Right atrium auricular region (tissue), 2 donors: ENCODE results near the gene KCNMA1. TPM values are rescaled to one million over a fixed set of nuclear protein-coding genes. Genes with fewer than 3 reads are reported as not detected.

ENCODE experiments used
- DNase-seq: peaks from one replicate; pipeline ENCODE4 v3.0.0-alpha.2; 2019; ENCODE audit warnings: low spot score
- H3K27ac ChIP-seq, 2 donors: fragments of 200-600 bp; sonication (generic); 1 replicate in 1 of 2; 2 replicates in 1 of 2; pipeline ENCODE4 v1.5.1; 2016 to 2019
- H3K27me3 ChIP-seq, 2 donors: fragments of 200-600 bp; sonication (generic); one replicate each; pipeline versions ENCODE4 v1.5.1 to v1.6.0; 2017 to 2019
- H3K36me3 ChIP-seq: fragments of 200-600 bp; sonication (generic); one replicate; pipeline ENCODE4 v1.5.1; 2016
- H3K4me1 ChIP-seq, 2 donors: fragments of 200-600 bp; sonication (generic); one replicate each; pipeline versions ENCODE4 v1.5.1 to v1.6.0; 2017 to 2019
- H3K4me3 ChIP-seq, 2 donors: fragments of 200-600 bp; sonication (generic); 1 replicate in 1 of 2; 2 replicates in 1 of 2; pipeline ENCODE4 v1.5.1; 2017 to 2019; ENCODE audit warnings: mild to moderate bottlenecking in 1 of 2, moderate library complexity in 1 of 2
- H3K9me3 ChIP-seq, 2 donors: fragments of 200-600 bp; sonication (generic); one replicate each; pipeline ENCODE4 v1.5.1; 2019
- CTCF ChIP-seq, 2 donors: fragments of 200-600 bp; sonication (generic); IDR thresholded peaks; one replicate each; pipeline ENCODE4 v1.5.1; 2019; ENCODE audit warnings: antibody characterized with exemption in 2 of 2
- total RNA-seq, 2 donors: library from RNA; depleted of rRNA; stranded (reverse); fragments of >200 nt; gene quantifications; one replicate each; pipeline ENCODE4 v1.1.0, GENCODE V29; 2016

KCNMA1 gene
- total RNA-seq, 2 donors from 2014 or later: 2.3 to 3.5 TPM

GRCh38 chr10:77320971-77321471 is 316.6 kb downstream of the KCNMA1 start:
- no peaks in the 10 kb centered on the region for H3K9me3 ChIP-seq
- no peak overlapping the region for H3K4me3 ChIP-seq
- H3K27me3 ChIP-seq: no peaks in the 10 kb centered on the region
- DNase-seq: no peak
- no peaks in the 10 kb centered on the region for H3K36me3 ChIP-seq
- H3K4me1 ChIP-seq: no peaks in the 10 kb centered on the region
- H3K27ac ChIP-seq: no peak overlapping the region
- no peak for TF ChIP-seq CTCF (IDR thresholded peaks at IDR 0.05)

- TF ChIP-seq CTCF (IDR thresholded peaks at IDR 0.05): no peak
Observed at GRCh38 chr10:77319557-77319956, 318.1 kb downstream of the KCNMA1 start.

GRCh38 chr10:77318739-77319138 is 318.9 kb downstream of the KCNMA1 start:
- Histone ChIP-seq H3K9me3 (no peaks in the 10 kb centered on the region), H3K27me3 (no peaks in the 10 kb centered on the region), H3K4me1 (no peaks in the 10 kb centered on the region), H3K27ac (no peak overlapping the region), H3K4me3 (no peak overlapping the region), H3K36me3 (no peaks in the 10 kb centered on the region)
- TF ChIP-seq CTCF (IDR thresholded peaks at IDR 0.05): no peak
- DNase-seq: no peak

More at GRCh38 chr10:77319557-77319956, 318.1 kb downstream of the KCNMA1 start:
- DNase-seq: no peak
- Histone ChIP-seq H3K9me3 (no peaks in the 10 kb centered on the region), H3K4me3 (no peak overlapping the region), H3K36me3 (no peaks in the 10 kb centered on the region), H3K27me3 (no peaks in the 10 kb centered on the region), H3K4me1 (no peaks in the 10 kb centered on the region), H3K27ac (no peak overlapping the region)

GRCh38 chr10:77317221-77317620 is 320.4 kb downstream of the KCNMA1 start:
- no peaks in the 10 kb centered on the region for H3K4me1 ChIP-seq
- TF ChIP-seq CTCF (IDR thresholded peaks at IDR 0.05): no peak
- no peak for DNase-seq
- no peak overlapping the region for H3K4me3 ChIP-seq
- no peaks in the 10 kb centered on the region for H3K36me3 ChIP-seq
- H3K27ac ChIP-seq: no peak overlapping the region
- no peaks in the 10 kb centered on the region for H3K9me3 ChIP-seq
- no peaks in the 10 kb centered on the region for H3K27me3 ChIP-seq

- no peak overlapping the region for H3K27ac ChIP-seq
Observed at GRCh38 chr10:77315496-77316129, 322.0 kb downstream of the KCNMA1 start.

More at GRCh38 chr10:77315496-77316129, 322.0 kb downstream of the KCNMA1 start:
- Histone ChIP-seq H3K36me3 (no peaks in the 10 kb centered on the region), H3K9me3 (no peaks in the 10 kb centered on the region), H3K4me1 (no peaks in the 10 kb centered on the region), H3K4me3 (no peak overlapping the region), H3K27me3 (no peaks in the 10 kb centered on the region)
- no peak for TF ChIP-seq CTCF (IDR thresholded peaks at IDR 0.05)
- no peak for DNase-seq
